ENCODE measurements around the gene PREX1.
"Not testable (repeated sequence)": the region's sequence is repeated elsewhere in the genome, so short reads cannot be mapped to it uniquely, and the experiment has no call there.

PREX1 gene

GRCh38 chr20:48601798-48602197, 226.0 kb downstream of the PREX1 start:
- no peak for DNase-seq (ENCODE audit: low read depth)

GRCh38 chr20:48600470-48600945, 227.3 kb downstream of the PREX1 start:
- no peak for DNase-seq (ENCODE audit: low read depth)

GRCh38 chr20:48599748-48600469, 227.9 kb downstream of the PREX1 start:
- no peak for DNase-seq (ENCODE audit: low read depth)

- DNase-seq (ENCODE audit: low read depth) = no peak
Observed at GRCh38 chr20:48599106-48599747, 228.6 kb downstream of the PREX1 start.

GRCh38 chr20:48598303-48598941, 229.4 kb downstream of the PREX1 start:
- not testable (repeated sequence) for DNase-seq (ENCODE audit: low read depth)

- DNase-seq (ENCODE audit: low read depth) = peak; percentile 5
Observed at GRCh38 chr20:48597521-48598302, 230.1 kb downstream of the PREX1 start.

GRCh38 chr20:48596334-48596898, 231.4 kb downstream of the PREX1 start:
- no peak for DNase-seq (ENCODE audit: low read depth)

GRCh38 chr20:48595495-48596333, 232.1 kb downstream of the PREX1 start:
- no peak for DNase-seq (ENCODE audit: low read depth)

GRCh38 chr20:48594533-48594932, 233.3 kb downstream of the PREX1 start:
- no peak for DNase-seq (ENCODE audit: low read depth)

GRCh38 chr20:48592107-48592940, 235.5 kb downstream of the PREX1 start:
- no peak for DNase-seq (ENCODE audit: low read depth)

GRCh38 chr20:48586730-48587129, 241.1 kb downstream of the PREX1 start:
- no peak for DNase-seq (ENCODE audit: low read depth)

- no peak for DNase-seq (ENCODE audit: low read depth)
Observed at GRCh38 chr20:48585061-48585870, 242.5 kb downstream of the PREX1 start.

GRCh38 chr20:48584391-48585060, 243.3 kb downstream of the PREX1 start:
- DNase-seq (ENCODE audit: low read depth) = no peak

- DNase-seq (ENCODE audit: low read depth) = no peak
Observed at GRCh38 chr20:48583801-48584200, 244.0 kb downstream of the PREX1 start.

GRCh38 chr20:48583171-48583570, 244.6 kb downstream of the PREX1 start:
- DNase-seq (ENCODE audit: low read depth) = no peak

GRCh38 chr20:48582673-48582985, 245.2 kb downstream of the PREX1 start:
- DNase-seq (ENCODE audit: low read depth) = no peak

GRCh38 chr20:48581167-48581566, 246.6 kb downstream of the PREX1 start:
- DNase-seq (ENCODE audit: low read depth) = no peak

GRCh38 chr20:48578397-48579098, 249.3 kb downstream of the PREX1 start:
- DNase-seq (ENCODE audit: low read depth) = no peak
